ENCODE measurements around the gene POLK. TPM values are rescaled to one million over a fixed set of nuclear protein-coding genes. Genes with fewer than 3 reads are reported as not detected.
A peak's percentile ranks its signal among the peaks of the same experiment; 100 is the strongest.

Gene POLK
- total and polyA plus RNA-seq, 2 of the 13 experiments (the other 11 are each of a cell fraction or from before 2014, with no cell fraction given) = 8.6 to 11.7 TPM

- TF ChIP-seq ZBED4 (CRISPR knock-in tag; IDR thresholded peaks at IDR 0.05; ENCODE audit: borderline replicate concordance) (peak; percentile 38; the same call in 1 of the 2 replicates), SMARCE1 (IDR thresholded peaks at IDR 0.05; ENCODE audit: borderline replicate concordance) (no peak), ZMAT5 (CRISPR knock-in tag; IDR thresholded peaks at IDR 0.05; ENCODE audit: borderline replicate concordance, low read depth) (no peak), DPF2 (CRISPR knock-in tag; IDR thresholded peaks at IDR 0.05; ENCODE audit: borderline replicate concordance, low read depth) (no peak), RFX1 (IDR thresholded peaks at IDR 0.05) (no peak), ZNF224 (CRISPR knock-in tag; IDR thresholded peaks at IDR 0.05) (no peak), GRHL1 (CRISPR knock-in tag; conservative IDR thresholded peaks at IDR 0.05) (no peak), SIX4 (CRISPR knock-in tag; IDR thresholded peaks at IDR 0.05) (no peak), THAP7 (CRISPR knock-in tag; IDR thresholded peaks at IDR 0.05) (no peak), ZNF326 (CRISPR knock-in tag; IDR thresholded peaks at IDR 0.05; ENCODE audit: borderline replicate concordance) (no peak; the same call in 1 of the 2 replicates), CHD2 (IDR thresholded peaks at IDR 0.05; ENCODE audit: low read depth, low read length) (no peak), ATAD3A (CRISPR knock-in tag; IDR thresholded peaks at IDR 0.05) (no peak), ZNF7 (CRISPR knock-in tag; IDR thresholded peaks at IDR 0.05) (no peak), KAT8 (CRISPR knock-in tag; IDR thresholded peaks at IDR 0.05) (peak; percentile 87), TRIM22 (IDR thresholded peaks at IDR 0.05) (no peak), PATZ1 (CRISPR knock-in tag; IDR thresholded peaks at IDR 0.05) (peak; percentile 78), MAZ (IDR thresholded peaks at IDR 0.05; ENCODE audit: borderline replicate concordance, low read depth, low read length) (peak; percentile 85), MAZ (CRISPR knock-in tag; IDR thresholded peaks at IDR 0.05; ENCODE audit: low read depth) (peak; percentile 90), ZNF460 (CRISPR knock-in tag; IDR thresholded peaks at IDR 0.05; ENCODE audit: borderline replicate concordance) (no peak; the same call in 1 of the 2 replicates)
Observed at GRCh38 chr5:75511435-75512382, at the start of gene POLK, which contains the start of gene CERT1 (continued).
